K562 (cell line): ENCODE measurements around the gene ZNF503. TPM values are rescaled to one million over a fixed set of nuclear protein-coding genes. Genes with fewer than 3 reads are reported as not detected.
A peak's percentile ranks its signal among the peaks of the same experiment; 100 is the strongest.

Experiments used
- ARID1B ChIP-seq: fragments of 450-650 bp; IDR thresholded peaks from 2 replicates; pipeline ENCODE4 v1.6.1; 2016; ENCODE audit warnings: antibody characterized with exemption, mild to moderate bottlenecking, inconsistent platforms
- COPS2 ChIP-seq: fragments of 450-650 bp; conservative IDR thresholded peaks from 2 replicates; pipeline ENCODE4 v1.6.1; 2016; ENCODE audit warnings: mild to moderate bottlenecking, moderate library complexity
- DDX20 ChIP-seq: fragments of 450-650 bp; IDR thresholded peaks from 2 replicates; pipeline ENCODE4 v1.6.1; 2016; ENCODE audit warnings: missing genetic modification characterization, low read depth, mild to moderate bottlenecking, missing compliant biosample characterization, moderate library complexity
- ETS2 ChIP-seq: IDR thresholded peaks from 2 replicates; pipeline ENCODE4 v1.6.1; 2016; ENCODE audit warnings: borderline replicate concordance, missing genetic modification characterization, mild to moderate bottlenecking, moderate library complexity, missing compliant biosample characterization; ENCODE audit not compliant: poor library complexity, severe bottlenecking
- FIP1L1 ChIP-seq: fragments of 200-400 bp; formaldehyde crosslinking; IDR thresholded peaks from 2 replicates; pipeline ENCODE4 v1.6.1; 2018; ENCODE audit warnings: mild to moderate bottlenecking, low read depth, low read length; ENCODE audit not compliant: poor library complexity, severe bottlenecking
- FOS ChIP-seq: IDR thresholded peaks from 3 replicates; pipeline ENCODE4 v1.6.1; 2011; ENCODE audit not compliant: insufficient read length; ENCODE audit errors: extremely low read depth
- JUN ChIP-seq, 2 experiments: sonication (generic) in 1 of 2; formaldehyde crosslinking in 1 of 2; IDR thresholded peaks; 2 replicates each; pipeline versions ENCODE4 v1.6.1 to v1.8.0; 2012 to 2022; ENCODE audit warnings: borderline replicate concordance in 2 of 2, mild to moderate bottlenecking in 2 of 2, improper control_type of control experiment in 1 of 2, low read depth in 1 of 2, low read length in 1 of 2, missing genetic modification reagents in 1 of 2
- KAT7 ChIP-seq: sonication (generic); formaldehyde crosslinking; IDR thresholded peaks from 2 replicates; pipeline ENCODE4 v1.8.0; 2022; ENCODE audit warnings: missing genetic modification reagents, mild to moderate bottlenecking, borderline replicate concordance
- KLF1 ChIP-seq: fragments of 450-650 bp; IDR thresholded peaks from 2 replicates; pipeline ENCODE4 v1.6.1; 2016; ENCODE audit warnings: missing genetic modification characterization, missing compliant biosample characterization
- MCM2 ChIP-seq: fragments of 450-650 bp; IDR thresholded peaks from 2 replicates; pipeline ENCODE4 v1.6.1; 2017; ENCODE audit warnings: low read depth, mild to moderate bottlenecking
- POLR3A ChIP-seq: IDR thresholded peaks from 2 replicates; pipeline ENCODE4 v1.6.1; 2011; ENCODE audit warnings: borderline replicate concordance, mild to moderate bottlenecking, moderate library complexity; ENCODE audit not compliant: insufficient read length, insufficient read depth; ENCODE audit errors: extremely low read depth
- RBM17 ChIP-seq: fragments of 200-400 bp; formaldehyde crosslinking; IDR thresholded peaks from 2 replicates; pipeline ENCODE4 v1.6.1; 2017; ENCODE audit warnings: low read depth, mild to moderate bottlenecking, low read length, borderline replicate concordance
- RNF2 ChIP-seq: sonication (generic); IDR thresholded peaks from 2 replicates; pipeline ENCODE4 v1.6.1; 2016
- STAT5B ChIP-seq: fragments of 250-450 bp; sonication (Bioruptor Pico); IDR thresholded peaks from 2 replicates; pipeline ENCODE4 v1.8.0; 2021; ENCODE audit warnings: mild to moderate bottlenecking, inconsistent platforms
- ZNF263 ChIP-seq: sonication (generic); formaldehyde crosslinking; IDR thresholded peaks from 2 replicates; pipeline ENCODE4 v1.8.0; 2022; ENCODE audit warnings: mild to moderate bottlenecking, missing genetic modification reagents, borderline replicate concordance
- ZNF347 ChIP-seq: fragments of 450-650 bp; formaldehyde crosslinking; IDR thresholded peaks from 2 replicates; pipeline ENCODE4 v1.4.0; 2020; ENCODE audit warnings: low read depth, mild to moderate bottlenecking, moderate library complexity
- polyA plus RNA-seq, 8 experiments: library from polyadenylated mRNA; depleted of rRNA in 4 of 8; stranded (reverse) in 5 of 8; unstranded in 3 of 8; fragments of >200 nt; fragmentation: Nextera tagmentation in 2 of 8; fragmentation: Illumina TruSeq in 1 of 8; extraction: Ambion mirVana in 2 of 8; extraction: Trizol in 1 of 8; gene quantifications; 2 replicates each; pipeline versions ENCODE4 v1.2.1 to v1.2.3, GENCODE V29; 2011 to 2014; ENCODE audit warnings: inconsistent platforms in 1 of 8, missing spikeins in 1 of 8
- total RNA-seq, 7 experiments: library from RNA; depleted of rRNA in 6 of 7; stranded (reverse); fragments of >200 nt in 6 of 7; fragmentation: Illumina TruSeq in 2 of 7; extraction: Trizol in 2 of 7; gene quantifications; 2 replicates each; pipeline versions ENCODE4 v1.2.1 to v1.2.3, GENCODE V29; 2011 to 2021; ENCODE audit warnings: low replicate concordance in 1 of 7
- TF ChIP-seq, protein P1 (sequence below): sonication (generic); formaldehyde crosslinking; IDR thresholded peaks from 2 replicates; pipeline ENCODE4 v1.8.0; 2022; ENCODE audit warnings: missing genetic modification reagents, mild to moderate bottlenecking, moderate library complexity, borderline replicate concordance
- TF ChIP-seq, protein P2 (sequence below): fragments of 450-650 bp; IDR thresholded peaks from 2 replicates; pipeline ENCODE4 v1.7.0; 2016; ENCODE audit warnings: borderline replicate concordance
- TF ChIP-seq, protein P3 (sequence below): sonication (generic); formaldehyde crosslinking; IDR thresholded peaks from 2 replicates; pipeline ENCODE4 v1.8.0; 2022; ENCODE audit warnings: mild to moderate bottlenecking, missing genetic modification reagents, borderline replicate concordance
- TF ChIP-seq, protein P4 (sequence below): fragments of 450-650 bp; formaldehyde crosslinking; IDR thresholded peaks from 2 replicates; pipeline ENCODE4 v1.4.0; 2020; ENCODE audit warnings: mild to moderate bottlenecking, moderate library complexity

Gene ZNF503
- total and polyA plus RNA-seq, 9 of the 15 experiments (the other 6 are each of a cell fraction or from before 2014, with no cell fraction given): not detected

DNA sequence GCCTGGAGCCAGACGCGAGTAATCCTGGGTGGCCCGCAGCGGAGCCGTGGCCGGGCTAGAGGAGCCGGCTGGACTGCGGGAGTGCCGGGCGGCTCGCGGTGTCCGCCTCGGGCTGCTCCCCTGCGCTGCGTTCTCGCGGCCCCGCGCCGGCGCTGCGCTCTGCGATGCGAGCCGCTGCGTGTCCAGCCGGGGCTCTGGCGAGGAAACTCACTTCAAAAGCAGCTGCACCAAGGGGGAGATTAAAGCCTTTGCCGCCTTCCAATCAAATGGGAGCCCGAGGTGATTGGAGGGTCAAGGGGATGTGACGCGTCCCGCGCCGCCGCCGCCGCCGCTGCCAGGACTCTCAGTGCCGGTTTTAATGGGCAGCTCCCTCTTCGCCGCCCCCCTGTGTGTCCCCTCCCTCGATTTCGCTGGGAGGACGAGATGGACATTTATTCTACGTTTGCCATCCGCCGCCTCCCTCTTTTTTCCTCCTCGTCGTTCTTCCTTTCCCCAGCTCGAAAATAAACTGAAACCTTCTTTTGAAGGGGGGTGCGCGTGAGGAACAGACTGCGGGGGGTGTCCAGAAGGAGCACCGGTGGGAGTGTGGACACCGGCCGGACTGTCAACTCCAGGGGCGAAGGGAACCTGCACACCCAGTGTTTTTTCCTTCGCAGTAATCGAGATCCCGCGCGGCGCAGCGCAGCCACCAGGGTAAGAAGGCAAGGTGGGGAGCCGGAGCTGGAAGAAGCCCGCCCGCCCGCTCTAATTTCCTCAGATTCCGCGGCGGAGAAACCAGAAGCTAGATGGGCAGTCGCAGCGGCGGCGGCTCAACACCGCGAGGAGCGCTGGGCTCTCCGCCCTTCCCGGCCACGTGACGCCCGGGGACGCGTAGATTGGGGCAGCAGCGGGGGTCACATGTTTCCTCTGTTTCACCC, at the start of gene ZNF503 (continued):
- TF ChIP-seq, protein P1, sequence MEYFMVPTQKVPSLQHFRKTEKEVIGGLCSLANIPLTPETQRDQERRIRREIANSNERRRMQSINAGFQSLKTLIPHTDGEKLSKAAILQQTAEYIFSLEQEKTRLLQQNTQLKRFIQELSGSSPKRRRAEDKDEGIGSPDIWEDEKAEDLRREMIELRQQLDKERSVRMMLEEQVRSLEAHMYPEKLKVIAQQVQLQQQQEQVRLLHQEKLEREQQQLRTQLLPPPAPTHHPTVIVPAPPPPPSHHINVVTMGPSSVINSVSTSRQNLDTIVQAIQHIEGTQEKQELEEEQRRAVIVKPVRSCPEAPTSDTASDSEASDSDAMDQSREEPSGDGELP (CRISPR knock-in tag): 0 out of 2 replicates have a peak, but pooled peaks have one; percentile 28
- TF ChIP-seq, protein P2, sequence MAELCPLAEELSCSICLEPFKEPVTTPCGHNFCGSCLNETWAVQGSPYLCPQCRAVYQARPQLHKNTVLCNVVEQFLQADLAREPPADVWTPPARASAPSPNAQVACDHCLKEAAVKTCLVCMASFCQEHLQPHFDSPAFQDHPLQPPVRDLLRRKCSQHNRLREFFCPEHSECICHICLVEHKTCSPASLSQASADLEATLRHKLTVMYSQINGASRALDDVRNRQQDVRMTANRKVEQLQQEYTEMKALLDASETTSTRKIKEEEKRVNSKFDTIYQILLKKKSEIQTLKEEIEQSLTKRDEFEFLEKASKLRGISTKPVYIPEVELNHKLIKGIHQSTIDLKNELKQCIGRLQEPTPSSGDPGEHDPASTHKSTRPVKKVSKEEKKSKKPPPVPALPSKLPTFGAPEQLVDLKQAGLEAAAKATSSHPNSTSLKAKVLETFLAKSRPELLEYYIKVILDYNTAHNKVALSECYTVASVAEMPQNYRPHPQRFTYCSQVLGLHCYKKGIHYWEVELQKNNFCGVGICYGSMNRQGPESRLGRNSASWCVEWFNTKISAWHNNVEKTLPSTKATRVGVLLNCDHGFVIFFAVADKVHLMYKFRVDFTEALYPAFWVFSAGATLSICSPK: no peak
- TF ChIP-seq, protein P3, sequence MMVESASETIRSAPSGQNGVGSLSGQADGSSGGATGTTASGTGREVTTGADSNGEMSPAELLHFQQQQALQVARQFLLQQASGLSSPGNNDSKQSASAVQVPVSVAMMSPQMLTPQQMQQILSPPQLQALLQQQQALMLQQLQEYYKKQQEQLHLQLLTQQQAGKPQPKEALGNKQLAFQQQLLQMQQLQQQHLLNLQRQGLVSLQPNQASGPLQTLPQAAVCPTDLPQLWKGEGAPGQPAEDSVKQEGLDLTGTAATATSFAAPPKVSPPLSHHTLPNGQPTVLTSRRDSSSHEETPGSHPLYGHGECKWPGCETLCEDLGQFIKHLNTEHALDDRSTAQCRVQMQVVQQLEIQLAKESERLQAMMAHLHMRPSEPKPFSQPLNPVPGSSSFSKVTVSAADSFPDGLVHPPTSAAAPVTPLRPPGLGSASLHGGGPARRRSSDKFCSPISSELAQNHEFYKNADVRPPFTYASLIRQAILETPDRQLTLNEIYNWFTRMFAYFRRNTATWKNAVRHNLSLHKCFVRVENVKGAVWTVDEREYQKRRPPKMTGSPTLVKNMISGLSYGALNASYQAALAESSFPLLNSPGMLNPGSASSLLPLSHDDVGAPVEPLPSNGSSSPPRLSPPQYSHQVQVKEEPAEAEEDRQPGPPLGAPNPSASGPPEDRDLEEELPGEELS: no peak
- TF ChIP-seq RBM17 (no peak), FOS (no peak), ZNF263 (no peak), COPS2 (no peak), DDX20 (tag) (no peak), STAT5B (no peak), ETS2 (tag) (no peak), JUN (IDR thresholded peaks at IDR 0.05; ENCODE audit: borderline replicate concordance, low read depth, low read length) (no peak), JUN (CRISPR knock-in tag; IDR thresholded peaks at IDR 0.05; ENCODE audit: borderline replicate concordance) (no peak), ZNF347 (CRISPR knock-in tag) (no peak), RNF2 (0 out of 2 replicates have a peak, but pooled peaks have one; percentile 25), ARID1B (no peak), MCM2 (no peak), KLF1 (tag) (no peak), FIP1L1 (no peak), KAT7 (CRISPR knock-in tag) (no peak), POLR3A (no peak)
- TF ChIP-seq, protein P4, sequence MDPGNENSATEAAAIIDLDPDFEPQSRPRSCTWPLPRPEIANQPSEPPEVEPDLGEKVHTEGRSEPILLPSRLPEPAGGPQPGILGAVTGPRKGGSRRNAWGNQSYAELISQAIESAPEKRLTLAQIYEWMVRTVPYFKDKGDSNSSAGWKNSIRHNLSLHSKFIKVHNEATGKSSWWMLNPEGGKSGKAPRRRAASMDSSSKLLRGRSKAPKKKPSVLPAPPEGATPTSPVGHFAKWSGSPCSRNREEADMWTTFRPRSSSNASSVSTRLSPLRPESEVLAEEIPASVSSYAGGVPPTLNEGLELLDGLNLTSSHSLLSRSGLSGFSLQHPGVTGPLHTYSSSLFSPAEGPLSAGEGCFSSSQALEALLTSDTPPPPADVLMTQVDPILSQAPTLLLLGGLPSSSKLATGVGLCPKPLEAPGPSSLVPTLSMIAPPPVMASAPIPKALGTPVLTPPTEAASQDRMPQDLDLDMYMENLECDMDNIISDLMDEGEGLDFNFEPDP (CRISPR knock-in tag): no peak
